T-helper 1 cell treated with Interleukin-12 subunit alpha and Interleukin-12 subunit beta and Interleukin-4 antibody, amounts not matched to agents 30 μg/mL and 1 μg/mL, for 36 hours (primary cell): ENCODE data around the gene GPS1.

Experiments
- H3K27ac Mint-ChIP-seq: one replicate; pipeline ENCODE4 v1.8.0; 2021; ENCODE audit warnings: mild to moderate bottlenecking, mixed read lengths
- H3K27me3 Mint-ChIP-seq: one replicate; pipeline ENCODE4 v1.8.0; 2021; ENCODE audit warnings: low read depth, mixed read lengths
- H3K36me3 Mint-ChIP-seq: one replicate; pipeline ENCODE4 v1.8.0; 2021; ENCODE audit warnings: low read depth, mixed read lengths
- H3K4me1 Mint-ChIP-seq: one replicate; pipeline ENCODE4 v1.8.0; 2021; ENCODE audit warnings: low read depth, mixed read lengths
- H3K4me3 Mint-ChIP-seq: one replicate; pipeline ENCODE4 v1.8.0; 2021; ENCODE audit warnings: mild to moderate bottlenecking, moderate library complexity, mixed read lengths
- H3K9me3 Mint-ChIP-seq: one replicate; pipeline ENCODE4 v1.8.0; 2021; ENCODE audit warnings: mixed read lengths

Gene GPS1

DNA sequence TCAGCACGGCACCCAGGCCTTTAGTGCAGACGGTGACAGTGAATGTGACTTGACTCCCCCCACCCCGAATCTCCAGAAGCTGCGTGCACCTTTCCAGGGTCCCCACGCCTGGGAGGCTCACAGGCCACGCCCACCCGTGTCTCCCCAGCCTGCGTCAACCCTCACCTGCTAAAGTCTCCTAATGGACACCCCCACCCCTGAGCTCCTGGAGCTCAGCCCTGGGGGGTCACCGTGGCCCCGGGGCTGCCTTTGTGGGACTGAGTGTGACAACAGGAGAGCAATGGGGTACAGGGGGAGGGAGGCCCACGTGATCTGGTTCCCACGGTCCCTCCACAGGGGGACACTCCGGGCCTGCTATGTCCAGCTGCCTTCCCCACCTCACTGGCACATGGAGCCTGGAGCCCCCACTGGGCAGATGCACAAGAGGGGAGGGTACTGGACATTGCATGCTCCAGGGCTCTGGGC lies 53.8 kb downstream of the GPS1 start:
- Mint-ChIP-seq H3K27me3 (no peaks in the 10 kb centered on the region), H3K36me3 (no peaks in the 10 kb centered on the region), H3K27ac (peak overlapping the region; percentile 45), H3K4me1 (peaks cover 18% of the 10 kb centered on the region), H3K4me3 (peak overlapping the region; percentile 14), H3K9me3 (no peaks in the 10 kb centered on the region)

- Mint-ChIP-seq H3K27me3 (no peaks in the 10 kb centered on the region), H3K4me3 (peak overlapping the region; percentile 84), H3K36me3 (no peaks in the 10 kb centered on the region), H3K4me1 (peaks cover 18% of the 10 kb centered on the region), H3K9me3 (no peaks in the 10 kb centered on the region), H3K27ac (peak overlapping the region; percentile 95)
Measured at GRCh38 chr17:82105882-82106687, 54.4 kb downstream of the GPS1 start.

- Mint-ChIP-seq H3K27ac (peak overlapping the region; percentile 95), H3K4me3 (peak overlapping the region; percentile 84), H3K36me3 (no peaks in the 10 kb centered on the region), H3K27me3 (no peaks in the 10 kb centered on the region), H3K9me3 (no peaks in the 10 kb centered on the region), H3K4me1 (peaks cover 18% of the 10 kb centered on the region)
Measured at GRCh38 chr17:82106688-82107305, 55.1 kb downstream of the GPS1 start.
